Stimulated activated naive CD4-positive, alpha-beta T cell (primary cell): ENCODE measurements around the gene HABP4.

Experiments used
- DNase-seq, 6 experiments: peaks; one replicate each; lab custom pipeline; 2025; lab: John Stamatoyannopoulos, UW

Gene HABP4

DNA sequence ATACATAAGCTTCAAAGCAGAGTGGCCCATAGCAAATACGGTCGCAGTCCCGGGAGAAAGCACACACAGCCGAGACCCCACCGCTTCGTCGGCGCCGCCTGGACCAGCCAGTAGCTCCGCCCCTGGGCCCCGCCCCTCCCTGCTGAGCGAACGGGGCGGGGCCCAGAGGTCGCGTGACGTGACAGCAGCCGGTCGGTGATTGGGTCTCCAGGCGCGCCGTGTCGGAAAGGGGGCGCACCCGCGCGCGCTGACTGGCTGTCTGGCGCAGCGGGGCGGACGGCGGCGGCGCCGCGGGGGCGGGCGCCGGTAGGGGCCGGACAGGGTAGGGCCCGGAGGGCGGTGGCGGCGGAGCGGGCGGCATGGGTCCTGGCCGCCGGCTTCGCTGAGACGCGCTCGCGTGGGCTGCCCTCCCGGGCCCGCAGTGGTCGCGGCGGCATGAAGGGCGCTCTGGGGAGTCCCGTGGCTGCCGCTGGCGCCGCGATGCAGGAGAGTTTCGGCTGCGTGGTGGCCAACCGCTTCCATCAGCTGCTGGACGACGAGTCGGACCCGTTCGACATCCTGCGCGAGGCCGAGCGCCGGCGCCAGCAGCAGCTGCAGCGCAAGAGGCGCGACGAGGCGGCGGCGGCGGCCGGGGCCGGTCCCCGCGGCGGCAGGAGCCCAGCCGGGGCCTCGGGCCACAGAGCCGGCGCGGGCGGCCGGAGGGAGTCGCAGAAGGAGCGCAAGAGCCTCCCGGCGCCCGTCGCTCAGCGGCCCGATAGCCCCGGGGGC, at the start of gene HABP4:
HABP4 (plus strand) TSS at position 325 of the 768 bp plus-strand sequence; CDS start at position 436, 111 bp downstream.
- DNase-seq: peak; percentile 90 to 94 (median 92)

DNA sequence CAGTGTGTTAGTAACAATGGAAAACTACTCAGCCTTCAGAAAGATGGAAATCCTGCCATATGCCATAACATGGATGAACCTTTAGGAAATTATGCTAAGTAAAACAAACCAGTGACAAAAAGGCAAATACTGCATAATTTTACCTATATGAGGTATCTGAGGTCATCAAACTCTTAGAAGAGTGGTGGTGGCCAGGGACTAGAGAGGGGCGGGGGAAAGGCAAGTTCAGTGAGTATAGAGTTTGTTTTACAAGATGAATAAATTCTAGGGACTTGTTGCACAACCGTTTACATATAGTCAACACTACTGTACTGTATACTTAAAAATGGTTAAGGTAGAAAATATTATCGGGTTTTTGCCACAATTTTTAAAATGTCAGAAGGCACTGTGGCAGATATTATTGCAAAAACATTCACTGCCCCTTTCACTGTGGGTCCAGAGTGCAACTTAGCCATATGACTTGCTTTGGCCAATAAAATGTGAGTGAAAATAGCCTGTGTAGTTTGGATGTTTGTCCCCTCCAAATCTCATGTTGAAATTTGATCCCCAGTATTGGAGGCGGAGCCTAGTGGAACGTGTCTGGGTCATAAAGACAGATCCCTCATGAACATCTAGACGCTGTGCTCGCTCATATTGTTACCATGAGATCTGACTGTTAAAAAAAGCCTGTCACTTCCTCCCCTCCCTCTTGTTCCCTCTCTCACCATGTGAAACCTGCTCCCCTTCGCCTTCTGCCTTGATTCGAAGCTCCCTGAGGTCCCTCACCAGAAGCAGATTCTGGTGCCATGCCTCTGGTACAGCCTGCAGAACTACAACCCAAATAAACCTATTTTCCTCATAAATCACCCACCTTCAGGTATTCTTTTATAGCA, 41.3 kb upstream of the HABP4 start:
- DNase-seq: no peak

DNA sequence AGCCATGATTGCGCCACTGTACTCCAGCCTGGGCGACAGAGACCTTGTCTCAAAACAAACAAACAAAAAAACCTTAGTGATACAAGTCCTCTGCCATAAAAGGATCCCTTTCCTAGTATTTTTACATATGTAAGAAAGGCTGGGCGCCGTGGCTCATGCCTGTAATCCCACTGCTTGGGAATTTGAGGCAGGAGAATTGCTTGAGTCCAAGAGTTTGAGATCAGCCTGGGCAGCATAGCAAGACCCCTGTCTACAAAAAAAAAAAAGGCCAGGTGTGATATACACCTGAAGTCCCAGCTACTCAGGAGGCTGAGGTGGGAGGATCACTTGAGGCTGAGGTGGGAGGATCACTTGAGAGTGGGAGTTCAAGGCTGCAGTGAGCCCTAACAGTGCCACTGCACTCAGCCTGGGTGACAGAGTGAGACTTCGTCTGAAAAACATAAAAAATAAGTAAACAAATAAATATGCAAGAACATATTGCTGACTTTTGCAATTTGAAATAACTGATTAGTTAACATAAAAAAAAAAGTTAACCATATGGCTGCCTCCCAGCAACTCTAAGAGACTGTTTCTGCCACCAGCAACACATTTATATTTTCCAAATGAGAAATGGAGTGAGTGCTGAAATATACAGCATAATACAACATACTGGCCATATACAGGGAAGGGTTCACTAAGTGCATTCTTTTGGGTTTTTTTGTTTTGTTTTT, 38.7 kb upstream of the HABP4 start:
- DNase-seq: no peak

DNA sequence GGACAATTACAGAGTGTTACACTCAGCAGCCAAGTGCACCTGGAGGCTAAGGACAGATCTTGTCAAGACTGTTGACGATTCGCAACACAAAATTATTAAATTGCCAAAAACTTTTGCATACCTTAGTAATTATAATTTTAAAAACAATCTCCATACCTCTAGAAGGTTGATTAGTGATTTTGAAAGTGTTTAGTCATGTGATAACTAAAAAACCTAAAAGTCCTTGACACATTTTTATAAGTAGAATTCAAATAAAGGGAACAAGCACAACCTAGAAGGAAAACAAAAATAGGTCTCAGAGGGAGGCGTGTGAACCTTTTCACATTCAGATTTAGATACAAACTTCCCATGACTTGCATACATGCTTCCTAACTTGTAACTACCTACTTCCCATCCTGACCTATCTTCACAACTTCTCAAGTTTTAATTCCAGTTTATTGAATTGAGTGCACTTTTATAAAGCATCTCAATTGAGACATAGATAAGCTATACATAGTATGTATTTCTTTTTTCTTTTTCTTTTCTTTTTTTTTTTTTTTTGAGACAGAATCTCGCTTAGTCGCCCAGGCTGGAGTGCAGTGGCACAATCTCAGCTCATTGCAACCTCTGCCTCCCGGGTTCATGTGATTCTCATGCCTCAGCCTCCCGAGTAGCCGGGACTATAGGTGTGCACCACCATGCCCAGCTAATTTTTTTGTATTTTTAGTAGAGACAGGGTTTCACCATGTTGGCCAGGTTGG, 37.6 kb upstream of the HABP4 start:
- DNase-seq: no peak

DNA sequence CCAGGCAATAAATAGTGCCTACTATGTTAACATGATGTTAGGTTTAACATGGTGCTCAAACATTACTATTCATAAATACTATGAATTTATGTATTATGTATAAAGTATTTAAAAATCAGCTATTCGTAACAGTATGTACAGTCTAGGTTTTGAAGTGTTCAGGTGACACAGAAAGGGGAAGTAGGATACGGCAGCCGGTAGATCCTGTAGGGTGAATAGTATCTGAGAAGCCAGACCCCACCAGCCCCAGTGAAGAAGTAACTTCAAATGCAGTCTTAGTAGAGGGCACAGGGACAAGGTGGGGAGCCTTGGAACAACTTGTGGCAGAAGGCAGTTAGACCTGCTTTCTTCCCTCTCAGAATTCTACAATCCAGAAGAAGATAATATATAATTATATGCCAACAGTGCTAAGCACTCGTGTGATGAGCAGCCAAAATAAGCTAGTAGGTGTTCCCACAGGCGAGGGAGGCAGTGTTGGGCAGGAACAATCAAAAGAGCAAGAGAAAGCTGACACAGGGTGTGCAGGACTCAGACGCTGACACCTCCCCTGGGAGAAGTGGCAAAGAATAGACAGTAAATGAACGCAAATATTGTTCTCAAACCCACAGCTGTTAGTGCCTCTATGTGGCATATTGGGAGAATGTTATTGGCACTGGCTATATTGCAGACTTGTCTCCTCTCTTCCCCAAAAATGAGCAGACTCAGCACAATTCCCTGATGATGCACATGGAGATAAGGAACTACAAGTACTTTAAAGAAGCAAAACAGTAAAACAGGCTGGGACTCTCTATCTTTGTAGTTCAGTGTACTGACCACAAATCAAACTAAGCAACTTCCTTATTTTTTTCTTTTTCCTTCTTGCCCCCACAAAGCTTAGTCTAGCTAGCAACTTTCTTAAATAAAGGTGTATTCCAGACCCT, 36.4 kb upstream of the HABP4 start:
- DNase-seq: no peak

DNA sequence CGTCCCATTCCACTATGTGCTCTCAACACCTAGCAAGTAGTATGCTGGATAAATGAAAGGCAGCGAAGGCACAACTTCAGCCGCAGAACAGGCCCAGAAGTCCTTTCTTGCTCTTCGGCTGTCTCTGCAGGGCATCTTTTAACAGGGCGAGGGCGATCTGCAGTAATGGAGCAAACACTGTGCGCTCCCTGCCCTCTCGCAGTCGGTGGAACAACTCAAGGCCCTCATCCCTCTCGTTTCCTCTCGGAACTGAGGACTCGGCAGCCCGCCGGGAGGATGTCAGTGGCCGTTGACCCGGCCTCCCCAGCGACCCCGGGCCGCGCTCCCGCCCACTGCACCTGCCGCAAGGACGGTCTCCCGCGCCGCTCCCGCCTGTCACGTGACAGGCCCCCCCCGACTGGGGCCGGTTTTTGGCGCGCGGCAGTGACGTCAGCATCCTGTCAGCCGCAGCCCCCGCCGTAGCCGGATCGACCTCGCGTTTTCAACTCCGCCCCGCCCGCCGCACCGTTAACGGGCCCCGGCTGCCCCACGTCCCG, 32.9 kb upstream of the HABP4 start:
- peak; percentile 82 to 90 (median 87) for DNase-seq

GRCh38 chr9:96417661-96418082, 32.3 kb upstream of the HABP4 start:
- DNase-seq: peak in 4 of 6 experiments; percentile 34 to 77 (median 56)

DNA sequence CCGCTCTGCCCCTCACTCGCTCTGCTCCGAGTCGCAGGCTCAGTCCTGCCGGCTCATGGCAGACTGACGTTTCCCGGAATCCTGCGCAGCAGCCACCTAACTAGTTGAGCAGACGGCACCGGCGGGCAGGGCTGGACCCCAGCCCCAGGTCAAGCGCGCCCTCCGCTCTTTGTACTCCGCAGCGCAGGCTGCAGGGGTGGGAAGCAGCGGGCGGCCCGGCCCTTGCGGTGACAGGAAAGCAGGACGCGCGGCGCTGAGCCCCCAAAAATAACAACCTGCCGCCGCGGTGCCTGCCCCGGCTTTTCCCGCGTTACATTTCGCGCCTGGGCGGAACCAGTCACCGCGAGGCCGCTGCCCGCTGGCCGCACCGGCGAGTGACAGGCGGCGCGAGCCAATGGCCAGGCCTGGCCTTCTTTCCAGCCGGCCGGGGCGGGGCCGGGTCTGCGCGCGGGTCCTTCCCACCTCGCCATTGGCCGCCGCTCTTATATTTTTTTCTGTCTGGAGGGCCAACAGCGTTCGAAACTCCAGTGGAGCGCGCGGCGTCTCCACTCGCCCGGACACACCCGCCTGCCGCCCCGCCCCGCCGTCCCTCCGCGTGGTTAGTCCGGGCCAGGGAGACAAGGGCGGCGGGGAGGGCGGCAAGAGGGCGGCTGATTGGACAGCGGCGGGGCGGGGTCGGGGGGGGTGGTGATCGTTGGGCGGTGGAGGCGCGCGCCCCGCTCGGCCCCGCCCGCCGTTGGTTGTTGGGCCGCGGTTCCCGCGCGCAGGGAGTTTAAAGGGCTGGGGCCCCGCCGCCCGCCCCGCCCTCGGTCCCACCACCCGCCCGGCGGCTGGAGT, 31.7 kb upstream of the HABP4 start, which contains the start of gene ZNF367:
ZNF367 (minus strand) TSS at position 288 of the 837 bp plus-strand sequence. CDS start 338 bp downstream, outside the sequence.
- DNase-seq: peak; percentile 76 to 84 (median 81)

DNA sequence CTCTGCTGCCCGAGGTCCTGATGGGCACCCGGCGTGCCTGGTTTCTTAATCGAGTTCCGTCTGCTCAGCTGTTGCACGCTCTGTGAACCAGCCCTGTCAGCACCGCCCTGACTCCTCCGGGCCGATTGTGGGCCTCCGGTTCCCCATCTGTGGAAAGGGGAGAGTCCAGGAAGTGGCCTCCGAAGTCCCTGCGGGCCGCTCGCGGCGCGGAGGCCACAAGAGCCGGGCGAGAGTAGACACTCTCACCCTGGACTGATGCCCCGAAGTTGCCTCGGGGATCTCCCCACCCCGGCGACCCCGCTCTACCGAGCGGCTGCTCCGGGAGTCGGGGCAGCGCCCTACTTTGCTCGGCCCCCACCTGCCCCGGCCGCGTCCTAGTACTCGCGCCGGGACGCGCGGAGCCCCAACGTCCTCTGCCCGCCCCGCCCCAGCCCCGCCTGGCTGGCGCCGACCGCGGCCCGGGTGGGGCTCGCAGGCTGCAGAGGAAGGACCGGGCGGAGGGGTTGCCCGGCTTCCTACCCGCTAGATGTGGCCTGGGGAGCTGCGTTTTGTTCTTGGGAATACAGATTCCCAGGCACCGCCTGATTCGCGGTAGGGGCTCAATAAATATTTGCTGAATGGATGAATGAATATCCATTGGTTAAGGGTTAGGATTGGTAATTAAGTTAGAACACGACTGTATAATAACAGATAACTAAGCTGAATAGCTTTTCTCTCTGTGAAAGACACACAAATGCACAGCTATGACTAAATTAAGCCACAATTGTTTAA, 30.9 kb upstream of the HABP4 start:
- peak in 5 of 6 experiments; percentile 11 to 77 (median 52) for DNase-seq

DNA sequence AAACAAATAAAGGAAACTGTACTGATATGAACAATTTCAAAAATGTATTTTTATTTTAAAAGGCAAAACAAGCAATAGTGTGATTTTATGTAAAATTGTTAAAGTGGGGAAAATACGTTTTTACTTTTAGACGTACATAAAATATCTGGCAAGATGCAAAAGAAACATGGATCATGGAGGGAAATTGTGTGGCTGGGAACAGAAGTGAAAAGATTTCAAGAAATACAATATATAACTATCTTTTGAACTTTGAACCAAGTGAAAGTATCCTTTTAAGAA, 30.3 kb upstream of the HABP4 start:
- DNase-seq: no peak

- no peak for DNase-seq
These were observed 29.3 kb upstream of the HABP4 start for GRCh38 chr9:96420468-96421219.

- no peak for DNase-seq
These were observed 26.5 kb upstream of the HABP4 start for GRCh38 chr9:96423322-96423984.

- no peak for DNase-seq
These were observed 26.0 kb upstream of the HABP4 start for GRCh38 chr9:96423985-96424336.

DNA sequence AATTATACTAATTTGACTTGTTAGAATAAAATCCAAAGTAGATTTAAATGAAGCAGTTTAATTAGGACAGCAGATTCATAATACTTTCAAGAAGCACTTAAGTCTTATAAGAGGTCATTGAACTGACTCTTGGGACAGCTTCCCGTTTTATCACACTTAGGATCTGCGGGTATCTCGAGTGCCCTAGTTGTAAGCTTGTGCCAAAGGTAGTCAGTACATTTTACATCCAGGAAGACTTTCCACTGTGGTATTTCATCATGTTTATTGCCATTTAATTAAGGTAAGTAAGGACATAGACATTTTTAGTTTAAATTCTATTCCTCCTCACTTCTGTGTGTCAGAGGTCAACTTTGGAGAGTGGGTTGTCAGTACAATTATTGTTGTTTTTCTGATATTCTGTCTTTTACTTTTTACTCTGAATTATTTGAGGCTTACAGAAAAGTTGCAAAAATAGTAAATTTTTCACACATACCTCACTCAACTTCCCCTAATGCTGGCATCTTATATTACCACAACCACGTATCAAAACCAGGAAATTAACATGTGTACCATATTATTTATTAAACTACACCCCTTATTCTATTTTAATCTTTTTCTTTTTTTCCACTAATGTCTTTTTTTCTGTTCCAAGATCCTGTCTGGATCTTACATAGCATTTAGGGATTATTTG, 24.3 kb upstream of the HABP4 start:
- DNase-seq: no peak

- no peak for DNase-seq
These were observed 20.2 kb upstream of the HABP4 start for GRCh38 chr9:96429732-96430131.

DNA sequence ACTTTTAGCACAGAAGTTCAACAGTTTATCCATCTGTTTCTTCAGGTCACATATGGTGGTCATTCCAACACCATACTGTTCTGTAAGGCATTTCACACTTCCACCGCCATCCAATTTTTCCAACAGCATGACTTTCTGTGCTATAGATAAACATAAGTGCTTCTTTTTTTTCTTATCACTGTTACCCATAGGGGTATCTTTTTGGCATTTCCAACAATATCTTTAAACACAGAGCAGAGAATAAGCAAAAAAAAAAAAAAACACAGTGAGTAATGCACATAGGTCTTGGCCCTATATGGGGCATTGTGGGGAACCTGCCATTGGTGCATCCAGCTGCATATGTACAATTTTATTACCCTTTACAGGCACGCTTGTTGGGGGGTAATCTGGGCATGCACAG, 19.6 kb upstream of the HABP4 start:
- no peak for DNase-seq

DNA sequence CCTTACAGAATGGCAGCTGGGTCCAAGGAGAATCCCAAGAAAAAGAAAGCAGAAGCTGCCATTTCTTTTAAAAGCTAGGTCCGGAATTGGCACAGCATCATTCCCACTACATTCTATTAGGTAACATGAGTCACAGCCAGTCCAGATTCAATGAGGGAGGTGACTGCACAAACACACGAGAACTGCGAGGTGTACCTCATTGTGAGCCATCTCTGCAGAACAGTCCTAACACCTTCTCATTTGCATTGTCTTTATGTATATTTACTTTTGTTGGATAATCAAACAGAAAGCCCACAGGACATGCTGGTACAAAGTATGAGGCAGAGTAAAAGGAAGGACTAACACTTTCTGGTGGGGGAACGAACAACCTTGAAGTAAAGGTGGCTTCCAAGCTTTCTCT, 14.6 kb upstream of the HABP4 start:
- no peak for DNase-seq
